ENCODE measurements around the gene ATP6AP1. TPM values are rescaled to one million over a fixed set of nuclear protein-coding genes. Genes with fewer than 3 reads are reported as not detected.

The ATP6AP1 gene
- total and polyA plus RNA-seq, 2 experiments from 2014 or later, result 37.7 to 52.1 TPM

GRCh38 chrX:154401918-154402621 lies 26.4 kb upstream of the ATP6AP1 start:
- Histone ChIP-seq H3K4me3 (no peak overlapping the region), H3K79me2 (replicated peaks; ENCODE audit: insufficient read depth) (peaks cover 17% of the 10 kb centered on the region), H2AFZ (no peak overlapping the region), H3K4me1 (ENCODE audit: insufficient read depth) (peaks cover 6% of the 10 kb centered on the region; the same call in 1 of the 2 replicates), H4K20me1 (replicated peaks; ENCODE audit: insufficient read depth) (no peaks in the 10 kb centered on the region), H3K27me3 (ENCODE audit: insufficient read depth) (no peaks in the 10 kb centered on the region), H3F3A (replicated peaks; ENCODE audit: low read depth) (peaks cover 21% of the 10 kb centered on the region), H3K4me2 (no peak overlapping the region), H3K9me2 (ENCODE audit: insufficient read depth) (no peaks in the 10 kb centered on the region), H3K27ac (ENCODE audit: low read depth) (peak overlapping the region; percentile 92; the same call in 1 of the 2 replicates), H3K36me3 (ENCODE audit: insufficient read depth) (peaks cover 4% of the 10 kb centered on the region; the same call in 1 of the 2 replicates)
- H3K4me1 Mint-ChIP-seq, result peaks cover 13% of the 10 kb centered on the region; the same call in 2 of the 3 replicates
- H3K27ac Mint-ChIP-seq, result no peak overlapping the region
- peak; percentile 4 for ATAC-seq
- peaks cover 36% of the 10 kb centered on the region for H3K36me3 Mint-ChIP-seq (ENCODE audit: low read depth)
- no peak overlapping the region for H3K4me3 Mint-ChIP-seq
- TF ChIP-seq ZNF462 (CRISPR knock-in tag; IDR thresholded peaks at IDR 0.05), result no peak
- no peak for TF ChIP-seq REST (IDR thresholded peaks at IDR 0.05; ENCODE audit: unreplicated experiment)
- TF ChIP-seq CREB1 (CRISPR knock-in tag; IDR thresholded peaks at IDR 0.05; ENCODE audit: low read depth), result no peak
- TF ChIP-seq JUNB (IDR thresholded peaks at IDR 0.05; ENCODE audit: unreplicated experiment), result no peak
- TF ChIP-seq NANOG (IDR thresholded peaks at IDR 0.05; ENCODE audit: borderline replicate concordance), result no peak
- H3K9me3 Mint-ChIP-seq, result peaks cover 9% of the 10 kb centered on the region; the same call in 1 of the 3 replicates
- DNase-seq (ENCODE audit: low spot score), result no peak
- peaks cover 40% of the 10 kb centered on the region for H3K27me3 Mint-ChIP-seq (ENCODE audit: insufficient read depth, low read depth, poor library complexity)
